NCI-H69 (cell line): Measurements from ENCODE around the gene STING1.
"Not testable (repeated sequence)": the region's sequence is repeated elsewhere in the genome, so short reads cannot be mapped to it uniquely, and the experiment has no call there.

Experiments used
- DNase-seq: peaks from one replicate; lab custom pipeline; 2025; lab: John Stamatoyannopoulos, UW

Gene STING1

DNA sequence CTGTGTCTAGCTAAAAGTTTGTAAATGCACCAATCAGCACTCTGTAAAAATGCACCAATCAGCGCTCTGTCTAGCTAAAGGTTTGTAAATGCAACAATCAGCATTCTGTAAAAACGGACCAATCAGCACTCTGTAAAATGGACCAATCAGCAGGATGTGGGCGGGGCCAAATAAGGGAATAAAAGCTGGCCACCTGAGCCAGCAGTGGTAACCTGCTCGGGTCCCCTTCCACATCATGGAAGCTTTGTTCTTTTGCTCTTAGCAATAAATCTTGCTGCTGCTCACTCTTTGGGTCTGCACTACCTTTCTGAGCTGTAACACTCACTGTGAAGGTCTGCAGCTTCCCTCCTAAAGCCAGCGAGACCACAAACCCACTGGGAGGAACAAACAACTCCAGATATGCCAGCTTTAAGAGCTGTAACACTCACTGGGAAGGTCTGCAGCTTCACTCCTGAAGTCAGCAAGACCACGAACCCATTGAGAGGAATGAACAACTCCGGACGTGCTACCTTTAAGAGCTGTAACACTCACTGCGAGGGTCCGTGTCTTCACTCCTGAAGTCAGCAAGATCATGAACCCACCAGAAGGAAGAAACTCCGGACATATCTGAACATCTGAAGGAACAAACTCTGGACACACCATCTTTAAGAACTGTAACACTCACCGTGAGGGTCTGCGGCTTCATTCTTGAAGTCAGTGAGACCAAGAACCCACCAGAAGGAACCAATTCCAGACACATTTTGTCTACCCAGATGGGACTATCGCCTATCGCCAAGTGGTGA lies 20.7 kb upstream of the STING1 start:
- DNase-seq, result not testable (repeated sequence)

DNA sequence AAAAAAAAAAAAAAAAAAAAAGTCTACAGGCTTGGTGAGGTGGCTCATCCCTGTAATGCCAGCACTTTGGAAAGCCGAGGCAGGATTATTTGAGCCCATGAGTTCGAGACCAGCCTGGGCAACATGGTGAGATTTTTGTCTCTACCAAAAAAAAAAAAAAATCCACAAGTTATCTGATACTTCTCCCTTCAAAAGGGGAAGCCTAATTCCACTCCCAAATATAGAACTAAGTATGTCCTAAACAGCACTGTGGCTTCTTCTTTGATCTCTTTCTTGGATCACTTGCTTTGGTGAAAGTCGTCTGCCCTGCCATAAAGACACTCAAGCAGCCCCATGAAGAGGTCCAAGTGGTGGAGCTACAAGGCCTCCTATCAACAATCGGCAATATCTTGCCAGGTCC lies 18.8 kb upstream of the STING1 start:
- DNase-seq, result no peak

- DNase-seq, result no peak
These were observed 13.3 kb upstream of the STING1 start for GRCh38 chr5:139495638-139496435.

DNA sequence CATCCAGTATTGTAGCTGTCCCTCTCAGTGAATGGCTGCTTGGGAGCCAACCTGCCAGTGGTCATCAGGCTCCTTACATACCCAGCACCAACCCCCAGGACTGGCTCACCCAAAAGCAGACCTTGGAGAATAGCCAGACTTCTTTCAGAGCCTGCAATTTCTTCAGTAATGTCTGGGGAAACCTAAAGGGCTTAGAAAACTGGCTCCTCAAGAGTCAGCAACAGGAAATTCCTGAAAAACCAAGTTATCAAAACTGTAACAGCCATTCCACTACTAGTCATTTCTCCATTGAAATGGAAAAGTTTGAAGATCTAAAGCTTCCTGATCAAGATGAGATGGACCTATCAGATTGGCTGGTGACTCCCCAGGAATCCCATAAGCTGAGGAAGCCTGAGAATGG lies 12.3 kb upstream of the STING1 start:
- DNase-seq, result no peak

DNA sequence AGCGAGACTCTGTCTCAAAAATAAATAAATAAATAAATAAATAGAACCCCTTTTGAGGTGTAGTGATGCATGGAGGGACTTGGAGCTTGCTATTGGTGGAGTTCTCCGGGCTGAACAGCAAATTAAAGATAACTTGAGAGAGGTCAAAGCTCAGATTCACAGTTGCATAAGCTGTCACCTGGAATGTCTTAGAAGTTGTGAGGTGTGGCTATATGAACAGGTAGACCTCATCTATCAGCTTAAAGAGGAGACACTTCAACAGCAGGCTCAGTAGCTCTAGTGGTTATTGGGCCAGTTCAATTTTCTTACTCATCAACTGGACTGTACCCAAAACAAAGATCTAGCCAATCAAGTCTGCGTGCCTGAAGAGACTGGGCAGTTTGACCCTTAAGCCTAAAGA lies 11.7 kb upstream of the STING1 start:
- no peak for DNase-seq

GRCh38 chr5:139492700-139493192 lies 10.2 kb upstream of the STING1 start:
- no peak for DNase-seq

DNA sequence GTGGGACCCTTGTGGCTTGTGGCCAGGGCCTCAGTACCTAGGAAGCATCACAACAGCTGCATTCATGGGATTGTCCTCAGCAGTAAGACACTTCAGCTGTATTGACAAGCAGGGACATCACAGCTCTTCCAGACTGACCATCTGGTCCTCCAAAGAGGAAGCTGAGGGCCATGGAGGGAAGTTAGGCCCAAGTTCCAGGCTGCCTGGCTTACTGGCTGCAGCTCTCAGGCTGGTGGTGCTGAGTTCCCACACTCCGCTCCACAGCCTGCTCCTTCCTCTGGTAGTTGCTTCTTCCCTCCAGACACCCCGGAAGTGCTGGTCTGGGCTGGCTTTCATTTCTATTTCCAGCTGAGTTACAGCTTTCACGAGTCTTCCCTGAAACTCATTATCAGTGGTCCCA lies 5.7 kb upstream of the STING1 start:
- no peak for DNase-seq

DNA sequence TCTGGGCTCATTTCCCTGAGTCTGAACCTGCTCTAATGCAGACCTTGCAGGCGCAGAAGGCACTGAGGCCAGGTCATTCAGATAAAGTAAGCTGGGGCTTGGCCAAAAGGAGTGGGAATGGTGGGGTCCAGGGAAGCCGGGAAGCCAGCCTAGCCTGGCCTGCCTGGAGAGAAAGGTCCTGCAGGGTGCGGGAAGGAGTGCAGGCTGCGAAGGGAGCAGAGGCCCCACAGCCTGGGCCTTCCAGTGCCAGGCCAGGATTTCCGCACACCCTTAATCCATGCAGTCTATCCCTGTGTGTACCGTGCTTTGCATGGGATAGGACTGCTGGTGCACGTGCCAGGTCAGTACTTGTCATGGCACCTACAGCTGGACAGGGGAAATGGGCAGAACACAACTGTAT lies 3.6 kb upstream of the STING1 start:
- DNase-seq, result no peak

GRCh38 chr5:139482890-139483208 lies 291 bp upstream of the STING1 start:
- DNase-seq, result not testable (repeated sequence)

DNA sequence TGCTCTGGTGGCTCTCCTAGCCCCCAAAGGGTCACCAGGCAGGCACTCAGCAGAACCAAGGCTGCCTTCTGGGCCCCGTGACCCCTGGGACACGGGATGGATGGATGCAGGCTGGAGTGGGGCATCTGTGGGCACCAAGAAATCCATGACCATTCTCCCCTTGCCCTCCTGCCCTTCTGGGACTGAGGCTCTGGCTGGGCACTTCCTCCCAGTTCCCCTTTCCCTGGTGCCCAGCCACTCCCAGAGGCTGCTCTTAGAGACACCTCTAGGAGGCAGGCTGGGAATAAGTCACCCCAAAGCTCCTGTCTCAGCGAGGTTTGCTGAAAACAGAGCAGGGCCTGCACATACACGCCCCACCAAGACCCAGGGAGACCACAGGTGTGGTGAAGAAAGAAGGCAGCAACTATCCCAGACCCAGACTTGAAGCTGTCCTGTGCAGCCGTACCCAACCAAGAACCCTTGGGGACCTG lies 943 bp downstream of the STING1 start:
- DNase-seq, result peak; percentile 29

DNA sequence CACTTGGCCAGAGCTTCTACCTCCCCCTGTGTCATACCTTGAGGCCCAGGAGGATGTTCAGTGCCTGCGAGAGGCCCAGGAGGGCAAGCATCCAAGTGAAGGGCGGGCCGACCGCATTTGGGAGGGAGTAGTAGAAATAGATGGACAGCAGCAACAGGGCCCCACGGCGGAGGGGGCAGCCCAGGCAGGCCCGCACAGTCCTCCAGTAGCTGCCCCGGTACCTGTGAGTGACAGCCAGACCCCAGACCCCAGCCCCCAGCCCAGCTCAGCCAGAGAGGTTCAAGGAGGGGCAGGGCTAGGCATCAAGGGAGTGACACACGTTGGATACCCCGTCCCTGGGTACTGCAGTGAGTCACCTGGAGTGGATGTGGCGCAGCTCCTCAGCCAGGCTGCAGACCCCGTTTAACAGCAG lies 1.4 kb downstream of the STING1 start:
- DNase-seq, result no peak

- not testable (repeated sequence) for DNase-seq
These were observed 2.8 kb downstream of the STING1 start for GRCh38 chr5:139479729-139480128.

GRCh38 chr5:139478657-139479423 lies 3.7 kb downstream of the STING1 start:
- DNase-seq, result not testable (repeated sequence)

- no peak for DNase-seq
These were observed 6.5 kb downstream of the STING1 start for GRCh38 chr5:139475865-139476617.

DNA sequence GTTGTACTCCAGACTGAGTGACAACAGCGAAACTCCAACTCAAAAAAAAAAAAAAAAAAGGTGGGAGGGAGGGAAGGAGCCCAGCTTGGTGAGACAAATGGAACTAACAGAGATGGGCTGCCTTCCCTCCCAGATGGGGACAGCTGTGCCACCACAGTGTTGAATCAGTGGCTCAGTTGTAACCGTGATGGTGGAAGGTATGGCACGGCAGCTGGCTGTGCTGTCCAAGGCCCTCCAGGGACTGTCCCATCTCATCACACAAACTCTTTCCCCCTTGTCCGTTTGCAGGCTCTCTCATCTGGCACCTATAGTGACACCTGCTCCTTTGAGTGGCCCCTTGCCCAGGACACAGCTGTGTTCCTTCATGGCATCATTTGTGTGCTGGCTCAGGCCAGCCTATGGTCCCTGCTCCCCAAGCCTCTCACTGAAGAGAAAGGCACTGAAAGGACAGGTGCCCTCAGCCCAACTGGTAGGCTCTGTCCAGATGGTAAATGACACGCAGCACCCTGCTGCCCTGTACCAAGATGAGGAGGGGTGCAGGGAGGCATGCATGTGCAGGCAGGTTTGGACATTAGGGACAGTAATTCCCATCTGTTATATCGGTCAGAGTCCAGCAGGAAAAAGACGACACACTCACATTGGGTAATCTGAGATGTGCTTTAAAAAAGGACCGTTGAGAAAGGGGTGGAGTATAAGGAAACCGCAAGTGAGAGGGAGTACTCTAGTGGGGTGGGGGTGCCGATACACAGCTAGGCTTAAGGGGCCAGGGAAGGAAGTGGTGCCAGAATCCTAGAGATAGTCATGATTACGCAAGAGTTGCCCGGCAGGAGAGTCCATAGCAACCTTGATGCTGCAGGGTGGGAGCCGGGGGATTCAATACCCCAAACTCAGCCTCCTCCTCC lies 7.4 kb downstream of the STING1 start:
- peak; percentile 95 for DNase-seq

DNA sequence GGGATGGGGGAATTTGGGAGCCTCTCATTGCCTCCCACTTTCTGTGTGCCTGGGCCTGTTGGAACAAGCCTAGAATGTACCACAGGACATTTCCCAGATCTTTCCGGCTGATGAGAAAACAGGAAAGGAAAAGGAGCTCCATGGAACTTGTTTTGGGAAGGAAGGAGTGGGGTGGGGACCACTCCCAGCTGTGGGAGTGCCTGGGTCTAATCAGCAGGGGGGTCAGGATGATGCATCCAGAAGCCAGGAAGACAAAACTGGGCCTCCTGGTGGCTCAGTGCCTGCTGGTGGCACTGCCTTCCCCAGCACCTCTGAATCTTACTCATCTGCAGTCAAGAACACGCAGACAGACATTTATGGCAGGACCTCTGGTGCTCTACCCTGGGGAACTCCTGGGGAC lies 9.0 kb downstream of the STING1 start:
- peak; percentile 64 for DNase-seq

DNA sequence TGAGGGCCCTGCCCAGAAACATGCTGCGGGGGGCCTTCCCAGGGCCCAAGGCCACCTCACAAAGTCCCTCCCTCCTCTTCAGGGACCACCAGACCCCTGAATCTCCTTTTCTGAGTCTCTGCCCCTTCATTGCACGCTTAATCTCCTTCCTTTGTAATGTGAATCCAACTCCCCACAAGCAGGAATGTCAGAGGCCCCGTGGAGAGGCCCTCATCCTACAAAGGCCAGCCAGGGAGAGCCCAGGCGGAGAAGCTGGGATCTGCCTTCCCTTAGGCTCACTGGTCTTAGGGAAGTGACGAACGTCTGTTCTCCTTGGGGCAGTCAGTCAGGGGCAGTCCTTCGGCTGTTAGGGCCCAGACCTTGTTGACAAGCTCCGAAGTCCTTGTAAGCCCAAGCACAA lies 9.5 kb downstream of the STING1 start:
- peak; percentile 52 for DNase-seq

DNA sequence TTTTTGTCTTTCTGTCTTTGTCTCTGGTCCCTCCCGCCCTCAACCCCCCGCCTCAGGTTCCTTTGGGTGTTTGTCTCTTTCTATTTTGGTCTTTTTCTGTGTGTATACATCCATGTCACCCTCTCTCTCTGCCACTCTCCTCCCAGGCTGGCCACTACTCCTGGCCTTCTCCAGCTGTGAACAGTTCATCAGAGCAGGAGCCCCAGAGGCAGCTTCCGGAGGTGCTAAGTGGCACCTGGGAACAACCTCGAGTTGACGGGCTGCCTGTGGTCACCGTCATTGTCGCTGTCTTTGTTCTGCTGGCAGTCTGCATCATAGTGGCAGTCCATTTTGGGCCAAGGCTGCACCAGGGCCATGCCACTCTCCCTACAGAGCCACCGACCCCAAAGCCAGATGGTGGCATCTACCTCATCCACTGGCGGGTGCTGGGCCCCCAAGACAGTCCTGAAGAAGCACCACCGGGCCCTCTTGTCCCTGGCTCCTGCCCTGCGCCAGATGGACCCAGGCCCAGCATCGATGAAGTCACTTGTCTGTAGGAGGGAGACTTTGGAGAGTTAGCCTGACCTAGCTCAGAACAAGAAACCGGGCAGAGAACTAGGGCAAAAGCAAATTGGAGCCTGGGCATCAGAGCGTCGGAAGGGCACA lies 10.1 kb downstream of the STING1 start:
- DNase-seq, result no peak

DNA sequence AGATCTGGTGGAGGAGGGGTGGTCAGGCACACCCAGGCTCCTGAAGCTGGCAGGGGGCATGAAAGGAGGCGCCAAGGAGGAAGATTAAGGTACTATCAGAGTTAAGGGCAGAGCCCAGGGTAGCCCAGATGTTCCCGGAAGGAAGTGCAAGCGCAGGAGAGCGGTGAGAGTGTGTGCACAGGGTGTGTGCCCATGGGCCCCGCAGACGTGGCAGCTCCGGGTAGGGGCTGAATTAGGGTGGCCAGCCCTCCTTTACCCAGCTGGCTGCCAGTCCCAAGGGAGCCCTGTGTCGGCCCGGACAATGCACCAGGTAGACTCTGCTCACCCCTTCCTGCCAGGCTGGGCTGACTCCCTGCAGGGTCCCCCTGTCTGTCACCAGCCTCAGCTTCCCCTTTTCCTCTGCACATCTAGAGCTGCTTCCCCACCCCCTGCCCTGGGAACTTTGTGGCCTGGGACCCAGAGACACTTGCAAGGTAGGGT lies 11.7 kb downstream of the STING1 start, which contains the start of gene SMIM33:
Gene SMIM33 (plus strand): TSS at position 184 of the 480 bp plus-strand sequence. CDS start 118 bp downstream, at position 302.
- DNase-seq, result peak; percentile 21

DNA sequence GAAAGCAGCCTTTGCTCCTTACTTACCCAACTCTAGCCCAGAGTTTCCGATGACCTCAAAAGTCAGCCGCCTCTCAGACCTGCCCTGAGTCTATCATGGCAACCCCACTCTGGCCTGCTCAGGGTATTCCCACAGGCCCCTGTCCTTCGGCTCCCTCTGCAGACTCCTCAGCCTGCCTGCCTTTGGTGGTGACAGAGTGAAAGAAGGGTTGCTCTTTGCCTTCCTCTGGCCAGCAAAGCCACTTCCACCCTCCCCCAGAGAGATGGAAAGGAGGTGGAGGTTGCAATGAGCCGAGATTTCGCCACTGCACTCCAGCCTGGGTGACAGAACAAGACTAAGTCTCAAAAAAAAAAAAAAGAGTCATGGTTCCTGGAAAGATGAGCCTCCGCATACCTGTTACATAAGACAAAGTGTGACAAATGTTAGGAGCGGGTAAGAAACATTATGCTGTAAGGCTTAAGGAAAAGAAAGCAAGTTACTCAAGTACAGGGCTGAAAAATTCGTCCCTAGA lies 14.1 kb downstream of the STING1 start:
- DNase-seq, result peak; percentile 17
